A673 (cell line): ENCODE results near the gene SLC27A4. TPM values are rescaled to one million over a fixed set of nuclear protein-coding genes. Genes with fewer than 3 reads are reported as not detected.

Source experiments
- BruUV-seq: library from RNA; stranded (reverse); fragments of 400-500 nt; replicated peaks from 2 replicates; lab custom pipeline; 2021; lab: Mats Ljungman, UMichigan
- CTCF ChIA-PET: fragments of 300-600 bp; sonication (Branson Sonifier 250); formaldehyde crosslinking; loops from one replicate; lab custom pipeline; 2022; ENCODE audit warnings: antibody characterized with exemption; lab: Charles Lee
- POLR2A ChIA-PET: fragments of 300-600 bp; sonication (Branson Sonifier 250); formaldehyde crosslinking; loops from one replicate; lab custom pipeline; 2022; ENCODE audit warnings: antibody characterized with exemption; ENCODE audit not compliant: low non-redundant PET; lab: Charles Lee
- DNase-seq: peaks from one replicate; pipeline ENCODE4 v3.0.0-alpha.2; 2015; ENCODE audit warnings: low spot score
- H3K27ac ChIP-seq: fragments of 200-600 bp; sonication (generic); 2 replicates; pipeline ENCODE4 v1.5.1; 2016; ENCODE audit warnings: mixed run types, low read depth, mild to moderate bottlenecking, mixed read lengths, antibody characterized with exemption, low read length; ENCODE audit not compliant: poor library complexity, severe bottlenecking
- H3K27me3 ChIP-seq: fragments of 200-600 bp; sonication (generic); replicated peaks from 2 replicates; pipeline ENCODE4 v1.6.1; 2017; ENCODE audit warnings: mixed run types, low read depth, mild to moderate bottlenecking, mixed read lengths, antibody characterized with exemption, low read length; ENCODE audit not compliant: insufficient read depth, poor library complexity
- H3K36me3 ChIP-seq: fragments of 200-600 bp; sonication (generic); 2 replicates; pipeline ENCODE4 v1.6.1; 2016; ENCODE audit warnings: mixed run types, mild to moderate bottlenecking, mixed read lengths, antibody characterized with exemption, low read length; ENCODE audit not compliant: insufficient read depth, poor library complexity, severe bottlenecking
- H3K4me1 ChIP-seq: fragments of 200-600 bp; sonication (generic); 2 replicates; pipeline ENCODE4 v1.6.1; 2017; ENCODE audit warnings: mixed run types, mild to moderate bottlenecking, mixed read lengths, antibody characterized with exemption, low read length; ENCODE audit not compliant: insufficient read depth, poor library complexity, severe bottlenecking
- H3K4me3 ChIP-seq: fragments of 200-600 bp; sonication (generic); 2 replicates; pipeline ENCODE4 v1.5.1; 2016; ENCODE audit warnings: low read depth, mixed run types, mild to moderate bottlenecking, mixed read lengths, low read length; ENCODE audit not compliant: poor library complexity, severe bottlenecking
- H3K9me3 ChIP-seq: fragments of 200-600 bp; sonication (generic); 2 replicates; pipeline ENCODE4 v1.6.1; 2016; ENCODE audit warnings: mixed run types, low read depth, mild to moderate bottlenecking, mixed read lengths, antibody characterized with exemption, low read length; ENCODE audit not compliant: poor library complexity, severe bottlenecking
- CTCF ChIP-seq: fragments of 300-800, 200-600 bp; sonication (generic); conservative IDR thresholded peaks from 2 replicates; pipeline ENCODE4 v1.5.1; 2017; ENCODE audit warnings: low read depth, mild to moderate bottlenecking, antibody characterized with exemption, low read length, moderate library complexity, mixed read lengths
- EZH2 ChIP-seq: fragments of 200-600 bp; sonication (generic); IDR thresholded peaks from 2 replicates; pipeline ENCODE4 v1.6.1; 2017; ENCODE audit warnings: borderline replicate concordance, low read depth, mild to moderate bottlenecking, mixed read lengths, antibody characterized with exemption, low read length; ENCODE audit not compliant: poor library complexity, severe bottlenecking
- intact Hi-C: fragments of 100-400 bp; cut with micrococcal nuclease; formaldehyde crosslinking; loops from one replicate; pipeline ENCODE4 v1.10.0; 2022; ENCODE audit not compliant: unreplicated experiment
- total RNA-seq: library from RNA; stranded (reverse); gene quantifications from 2 replicates; pipeline ENCODE4 v1.2.3, GENCODE V29; 2021

SLC27A4 gene
- total RNA-seq, 1 experiment from 2014 or later, result 39.1 TPM

- ChIA-PET POLR2A (interaction anchor here (0.7 kb wide), 1 partner anchor 24 kb away, joined by 10 read pairs; no protein-coding TSS in a partner anchor), CTCF (no interaction called here)
- DNase-seq, result no peak
- H3K27me3 ChIP-seq, result no peaks in the 10 kb centered on the region
- intact Hi-C loops, result no loop called here
- no peaks in the 10 kb centered on the region for H3K36me3 ChIP-seq
- no peaks in the 10 kb centered on the region for H3K4me1 ChIP-seq
- no peaks in the 10 kb centered on the region for H3K9me3 ChIP-seq
- BruUV-seq, result no TSS peak
- H3K27ac ChIP-seq, result no peak overlapping the region
- no peak overlapping the region for H3K4me3 ChIP-seq
- TF ChIP-seq CTCF, result no peak
- TF ChIP-seq EZH2, result no peak
Observed at GRCh38 chr9:128406848-128407391, 66.6 kb downstream of the SLC27A4 start.

- Histone ChIP-seq H3K36me3 (no peaks in the 10 kb centered on the region), H3K27ac (no peak overlapping the region), H3K4me3 (no peak overlapping the region), H3K4me1 (no peaks in the 10 kb centered on the region), H3K27me3 (no peaks in the 10 kb centered on the region), H3K9me3 (no peaks in the 10 kb centered on the region)
- intact Hi-C loops, result no loop called here
- CTCF ChIA-PET, result interaction anchor here (3.3 kb wide), 1 partner anchor 47 kb away, joined by 27 read pairs; no protein-coding TSS in a partner anchor
- no peak for DNase-seq
- TF ChIP-seq CTCF (no peak), EZH2 (no peak)
- no TSS peak for BruUV-seq
- POLR2A ChIA-PET, result no interaction called here
Observed at GRCh38 chr9:128408963-128409431, 68.7 kb downstream of the SLC27A4 start.

DNA sequence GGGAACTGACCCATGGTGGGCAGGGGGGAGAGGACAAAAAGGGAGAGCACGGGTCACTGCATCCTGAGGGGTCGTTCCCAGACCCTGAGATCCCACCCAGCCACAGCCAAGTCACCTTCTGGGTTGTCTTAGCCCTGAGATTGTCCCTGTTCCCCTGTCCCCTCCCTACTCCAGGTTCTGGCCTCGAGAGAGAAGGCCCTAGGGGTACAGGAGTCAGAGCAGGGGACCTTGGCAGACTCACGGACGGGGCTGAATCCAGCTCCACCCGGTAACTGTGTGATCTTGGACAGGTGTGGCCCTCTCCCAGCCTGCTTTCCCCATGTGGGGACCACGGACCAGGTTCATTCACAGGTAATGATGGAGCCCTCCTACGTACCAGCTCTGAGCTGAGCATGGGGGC lies 69.1 kb downstream of the SLC27A4 start:
- Histone ChIP-seq H3K36me3 (no peaks in the 10 kb centered on the region), H3K9me3 (no peaks in the 10 kb centered on the region), H3K27me3 (no peaks in the 10 kb centered on the region), H3K27ac (no peak overlapping the region), H3K4me1 (no peaks in the 10 kb centered on the region), H3K4me3 (no peak overlapping the region)
- CTCF ChIA-PET, result interaction anchor here (0.5 to 3.3 kb wide), 2 partner anchors 11 to 47 kb away, joined by 4 to 27 read pairs; partner anchors contain the start of gene CERCAM
- intact Hi-C loops, result no loop called here
- POLR2A ChIA-PET, result no interaction called here
- BruUV-seq, result no TSS peak
- TF ChIP-seq EZH2 (no peak), CTCF (no peak)
- DNase-seq, result no peak
